ENCODE results near the gene OR5K3. TPM values are rescaled to one million over a fixed set of nuclear protein-coding genes. Genes with fewer than 3 reads are reported as not detected.
"Not testable (repeated sequence)": the region's sequence is repeated elsewhere in the genome, so short reads cannot be mapped to it uniquely, and the experiment has no call there.

OR5K3 gene
- total RNA-seq, 2 donors from 2014 or later: not detected

GRCh38 chr3:98388147-98388546, 2.3 kb upstream of the OR5K3 start:
- no peak overlapping the region for H3K27ac ChIP-seq
- TF ChIP-seq CTCF (IDR thresholded peaks at IDR 0.05): no peak
- TF ChIP-seq POLR2A (IDR thresholded peaks at IDR 0.05): no peak
- no peak for ATAC-seq
- H3K4me3 ChIP-seq: no peak overlapping the region
- no peaks in the 10 kb centered on the region for H3K36me3 ChIP-seq (replicated peaks in 1 of 2; ENCODE audit: insufficient read depth in 1 of 2, low read depth in 2 of 2)
- DNase-seq: no peak
- intact Hi-C loops (cut with DNase I): no loop called here
- no peaks in the 10 kb centered on the region for H3K27me3 ChIP-seq
- no peaks in the 10 kb centered on the region for H3K9me3 ChIP-seq
- 65 to 75% methylated on average over 2 of the region's 2 CpGs for WGBS, 2 donors
- no peaks in the 10 kb centered on the region for H3K4me1 ChIP-seq

- DNase-seq: no peak
- ATAC-seq: no peak
Observed at GRCh38 chr3:98395101-98395500, 4.6 kb downstream of the OR5K3 start.

GRCh38 chr3:98396482-98396881, 6.0 kb downstream of the OR5K3 start:
- H3K4me1 ChIP-seq; H3K4me3 ChIP-seq; H3K27ac ChIP-seq; DNase-seq; intact Hi-C loops (cut with DNase I); H3K36me3 ChIP-seq (replicated peaks in 1 of 2; ENCODE audit: insufficient read depth in 1 of 2, low read depth in 2 of 2); ATAC-seq; H3K9me3 ChIP-seq; H3K27me3 ChIP-seq: not testable (repeated sequence)
- 50 to 67% methylated on average over 4 of the region's 4 CpGs for WGBS, 2 donors

More at GRCh38 chr3:98395101-98395500, 4.6 kb downstream of the OR5K3 start:
- no peaks in the 10 kb centered on the region for H3K27me3 ChIP-seq
- no peaks in the 10 kb centered on the region for H3K4me1 ChIP-seq
- no peaks in the 10 kb centered on the region for H3K9me3 ChIP-seq
- intact Hi-C loops (cut with DNase I): no loop called here
- TF ChIP-seq CTCF (IDR thresholded peaks at IDR 0.05) (no peak), POLR2A (IDR thresholded peaks at IDR 0.05) (no peak)
- H3K4me3 ChIP-seq: no peak overlapping the region
- no peaks in the 10 kb centered on the region for H3K36me3 ChIP-seq (replicated peaks in 1 of 2; ENCODE audit: insufficient read depth in 1 of 2, low read depth in 2 of 2)
- H3K27ac ChIP-seq: no peak overlapping the region

GRCh38 chr3:98398513-98398912, 8.0 kb downstream of the OR5K3 start:
- no peak for TF ChIP-seq POLR2A (IDR thresholded peaks at IDR 0.05)
- no peak for TF ChIP-seq CTCF (IDR thresholded peaks at IDR 0.05)
- Histone ChIP-seq H3K9me3 (no peaks in the 10 kb centered on the region), H3K4me1 (no peaks in the 10 kb centered on the region), H3K27ac (no peak overlapping the region), H3K4me3 (no peak overlapping the region), H3K27me3 (no peaks in the 10 kb centered on the region), H3K36me3 (replicated peaks in 1 of 2; ENCODE audit: insufficient read depth in 1 of 2, low read depth in 2 of 2) (no peaks in the 10 kb centered on the region)
- no peak for ATAC-seq
- DNase-seq: no peak
- intact Hi-C loops (cut with DNase I): no loop called here

GRCh38 chr3:98402507-98402906, 12.0 kb downstream of the OR5K3 start:
- Histone ChIP-seq H3K4me3 (no peak overlapping the region), H3K36me3 (replicated peaks in 1 of 2; ENCODE audit: insufficient read depth in 1 of 2, low read depth in 2 of 2) (no peaks in the 10 kb centered on the region), H3K27me3 (no peaks in the 10 kb centered on the region), H3K4me1 (no peaks in the 10 kb centered on the region), H3K27ac (no peak overlapping the region), H3K9me3 (peaks cover 0 to 7% (median 0%) of the 10 kb centered on the region in 3 donors)
- TF ChIP-seq CTCF (IDR thresholded peaks at IDR 0.05): no peak
- TF ChIP-seq POLR2A (IDR thresholded peaks at IDR 0.05): no peak
- DNase-seq: no peak
- intact Hi-C loops (cut with DNase I): no loop called here
- no peak for ATAC-seq
- WGBS, 2 donors: 50 to 89% methylated on average over 1 of the region's 1 CpG

Data from body of pancreas (tissue), 4 donors.